GM23248 (cell line): ENCODE measurements around the gene TOMM7.

ENCODE experiments used
- EZH2 ChIP-seq: fragments of 200-600 bp; sonication (generic); IDR thresholded peaks from 2 replicates; pipeline ENCODE4 v1.6.1; 2018; ENCODE audit warnings: antibody characterized with exemption, mild to moderate bottlenecking; ENCODE audit not compliant: insufficient read depth, poor library complexity, severe bottlenecking
- EZH2phosphoT487 ChIP-seq: fragments of 200-600 bp; sonication (generic); IDR thresholded peaks from 2 replicates; pipeline ENCODE4 v1.6.1; 2018; ENCODE audit warnings: antibody characterized with exemption, moderate library complexity, mild to moderate bottlenecking, low read depth; ENCODE audit not compliant: insufficient read depth

- TF ChIP-seq EZH2, result no peak
- no peak for TF ChIP-seq EZH2phosphoT487
Observed at GRCh38 chr7:22845221-22845834, 22.7 kb upstream of the TOMM7 start.
